ENCODE results near the gene C16orf86. TPM values are rescaled to one million over a fixed set of nuclear protein-coding genes. Genes with fewer than 3 reads are reported as not detected.

The C16orf86 gene
- total and polyA plus RNA-seq, 3 experiments from 2014 or later: 0.79 to 2.7 (median 1.9) TPM

DNA sequence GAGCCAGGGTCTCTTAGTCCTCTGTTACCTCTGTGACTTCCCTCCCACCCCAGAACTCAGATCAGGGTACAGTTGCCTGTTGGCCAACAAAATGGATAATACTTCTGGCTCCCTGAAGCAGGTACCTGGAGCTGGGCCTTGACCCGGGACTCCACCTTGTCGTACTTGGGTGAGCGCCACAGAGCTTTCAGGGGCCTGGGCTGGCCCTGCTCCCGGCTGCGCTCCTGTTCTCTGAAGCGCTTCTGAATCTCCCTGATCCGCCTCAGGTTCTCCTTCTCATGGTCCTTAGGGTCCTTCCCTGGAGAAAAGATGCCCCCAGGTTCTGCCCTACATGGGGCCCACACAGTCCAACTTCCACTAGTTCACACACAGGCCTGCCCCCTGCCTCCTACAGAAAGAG is 1.7 kb upstream of the C16orf86 start:
- Mint-ChIP-seq H3K4me1 (peaks cover 12 to 37% (median 16%) of the 10 kb centered on the region in 3 donors), H3K36me3 (peaks cover 0 to 9% (median 0%) of the 10 kb centered on the region in 3 donors), H3K27ac (peak overlapping the region in 6 of 8 donors; percentile 53 to 84 (median 77)), H3K4me3 (peak overlapping the region in 6 of 7 donors; percentile 24 to 81 (median 60)), H3K27me3 (peaks cover 0 to 3% of the 10 kb centered on the region in 2 donors), H3K9me3 (no peaks in the 10 kb centered on the region)
- Histone ChIP-seq H3K27me3 (ENCODE audit: insufficient read depth, low read length, poor library complexity, severe bottlenecking) (no peaks in the 10 kb centered on the region), H3K4me1 (ENCODE audit: insufficient read depth, low read length) (peaks cover 27% of the 10 kb centered on the region), H3K27ac (ENCODE audit: low read depth, low read length) (no peak overlapping the region), H3K36me3 (ENCODE audit: insufficient read depth, low read length) (no peaks in the 10 kb centered on the region), H3K4me3 (ENCODE audit: low read length) (no peak overlapping the region), H3K9me3 (ENCODE audit: low read length) (no peaks in the 10 kb centered on the region)
- CTCF ChIA-PET: interaction anchor here (1.2 to 7.7 kb wide), 6 partner anchors 8 to 143 kb away, joined by 4 to 95 read pairs (median 8); partner anchors contain the start of genes CARMIL2 and CTCF
- no peak for DNase-seq
- POLR2A ChIA-PET: no interaction called here

DNA sequence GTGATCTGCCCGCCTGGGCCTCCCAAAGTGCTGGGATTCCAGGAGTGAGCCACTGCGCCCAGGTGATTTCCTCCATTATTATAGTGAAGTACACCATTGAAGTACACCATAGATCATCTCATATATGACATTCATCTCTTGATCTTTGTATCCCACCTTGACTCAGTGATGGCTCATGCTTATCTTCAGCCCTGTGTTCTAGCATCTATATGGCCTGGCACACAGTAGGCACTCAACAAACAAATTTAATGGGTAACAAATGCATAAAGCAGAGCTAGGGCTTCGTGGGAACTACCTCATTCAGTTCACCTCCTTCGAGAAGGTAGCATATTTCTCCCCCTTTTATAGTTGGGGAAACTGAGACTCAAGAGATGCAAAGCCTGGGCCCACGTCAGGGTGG is 1.0 kb upstream of the C16orf86 start:
- no peak for DNase-seq
- peak overlapping the region; percentile 43 for H3K27ac ChIP-seq (ENCODE audit: low read depth, low read length)
- peak overlapping the region; percentile 39 for H3K4me3 ChIP-seq (ENCODE audit: low read length)
- H3K27me3 ChIP-seq (ENCODE audit: insufficient read depth, low read length, poor library complexity, severe bottlenecking): no peaks in the 10 kb centered on the region
- ChIA-PET CTCF (interaction anchor here (1.2 to 7.7 kb wide), 3 partner anchors 21 to 144 kb away, joined by 4 to 95 read pairs (median 32); partner anchors contain the start of gene CARMIL2), POLR2A (interaction anchor here (0.6 kb wide), 1 partner anchor 98 kb away, joined by 3 read pairs; no protein-coding TSS in a partner anchor)
- Mint-ChIP-seq H3K4me3 (peak overlapping the region; percentile 44 to 76 (median 65)), H3K27ac (peak overlapping the region in 3 of 8 donors; percentile 21 to 54 (median 23)), H3K9me3 (no peaks in the 10 kb centered on the region), H3K36me3 (peaks cover 0 to 5% (median 0%) of the 10 kb centered on the region in 3 donors), H3K4me1 (peaks cover 12 to 37% (median 16%) of the 10 kb centered on the region in 3 donors), H3K27me3 (peaks cover 0 to 2% of the 10 kb centered on the region in 2 donors)
- H3K36me3 ChIP-seq (ENCODE audit: insufficient read depth, low read length): no peaks in the 10 kb centered on the region
- no peaks in the 10 kb centered on the region for H3K9me3 ChIP-seq (ENCODE audit: low read length)
- peaks cover 27% of the 10 kb centered on the region for H3K4me1 ChIP-seq (ENCODE audit: insufficient read depth, low read length)

DNA sequence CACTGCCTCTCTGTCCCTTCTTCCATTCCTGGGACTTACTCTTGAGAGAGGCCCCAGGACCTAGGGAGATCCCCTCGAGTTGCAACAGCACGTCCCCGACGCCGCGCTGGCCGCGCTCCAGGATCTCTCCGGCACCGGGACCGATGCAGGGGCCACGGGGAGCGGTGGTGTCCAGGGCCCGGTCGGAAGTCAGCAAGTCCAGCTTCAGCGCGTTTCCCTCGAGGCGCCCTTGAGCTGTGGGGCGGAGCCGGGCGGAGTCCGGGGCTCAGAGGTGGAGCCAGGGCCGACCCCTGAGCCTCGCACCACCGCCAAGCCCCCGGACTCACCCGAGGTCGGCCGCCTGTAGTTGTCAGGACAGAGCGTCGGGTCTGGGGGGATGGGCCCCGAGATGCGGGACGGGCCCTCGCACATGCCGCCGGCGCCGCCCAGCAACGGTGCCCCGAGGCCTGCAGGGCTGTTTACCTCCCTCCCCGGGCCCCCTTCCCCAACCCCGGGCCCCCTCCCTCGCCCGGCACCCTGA is 522 bp upstream of the C16orf86 start:
- Mint-ChIP-seq H3K36me3 (peaks cover 0 to 3% (median 0%) of the 10 kb centered on the region in 3 donors), H3K4me1 (peaks cover 11 to 35% (median 15%) of the 10 kb centered on the region in 3 donors), H3K9me3 (no peaks in the 10 kb centered on the region), H3K27ac (peak overlapping the region in 4 of 8 donors; percentile 21 to 69 (median 33)), H3K4me3 (peak overlapping the region; percentile 48 to 80 (median 65)), H3K27me3 (peaks cover 0 to 1% of the 10 kb centered on the region in 2 donors)
- Histone ChIP-seq H3K36me3 (ENCODE audit: insufficient read depth, low read length) (no peaks in the 10 kb centered on the region), H3K27ac (ENCODE audit: low read depth, low read length) (peak overlapping the region; percentile 43), H3K27me3 (ENCODE audit: insufficient read depth, low read length, poor library complexity, severe bottlenecking) (no peaks in the 10 kb centered on the region), H3K4me1 (ENCODE audit: insufficient read depth, low read length) (peaks cover 25% of the 10 kb centered on the region), H3K4me3 (ENCODE audit: low read length) (peak overlapping the region; percentile 66), H3K9me3 (ENCODE audit: low read length) (no peaks in the 10 kb centered on the region)
- DNase-seq: no peak
- CTCF ChIA-PET: interaction anchor here (1.0 to 7.7 kb wide), 4 partner anchors 110 to 205 kb away, joined by 3 to 95 read pairs (median 18); no protein-coding TSS in a partner anchor
- POLR2A ChIA-PET: interaction anchor here (0.6 to 1.0 kb wide), 2 partner anchors 21 to 99 kb away, joined by 3 read pairs; partner anchors contain the start of gene CARMIL2

DNA sequence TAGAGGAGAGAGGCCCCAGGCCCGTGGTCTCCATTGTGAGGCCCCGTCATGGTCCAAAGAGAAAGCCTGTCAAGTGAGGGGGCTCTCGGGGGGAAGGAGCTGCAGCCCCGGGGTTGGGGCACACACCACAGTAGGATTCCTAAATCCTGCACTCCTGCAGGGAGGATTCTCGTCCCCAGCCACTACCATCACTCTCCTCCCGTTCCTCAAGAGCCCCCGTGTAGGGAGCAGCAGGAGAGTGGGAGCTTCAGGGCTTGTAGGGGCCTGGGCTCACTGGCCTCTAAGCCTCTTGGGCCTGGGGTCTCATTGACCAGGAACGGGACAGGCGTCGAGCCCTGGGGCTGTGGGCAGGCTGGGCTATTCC is 821 bp downstream of the C16orf86 start:
- CTCF ChIA-PET: interaction anchor here (0.6 to 7.7 kb wide), 18 partner anchors 9 to 186 kb away, joined by 3 to 95 read pairs (median 4); partner anchors contain the start of genes ATP6V0D1, CARMIL2 and CTCF
- H3K27me3 Mint-ChIP-seq: no peaks in the 10 kb centered on the region

DNA sequence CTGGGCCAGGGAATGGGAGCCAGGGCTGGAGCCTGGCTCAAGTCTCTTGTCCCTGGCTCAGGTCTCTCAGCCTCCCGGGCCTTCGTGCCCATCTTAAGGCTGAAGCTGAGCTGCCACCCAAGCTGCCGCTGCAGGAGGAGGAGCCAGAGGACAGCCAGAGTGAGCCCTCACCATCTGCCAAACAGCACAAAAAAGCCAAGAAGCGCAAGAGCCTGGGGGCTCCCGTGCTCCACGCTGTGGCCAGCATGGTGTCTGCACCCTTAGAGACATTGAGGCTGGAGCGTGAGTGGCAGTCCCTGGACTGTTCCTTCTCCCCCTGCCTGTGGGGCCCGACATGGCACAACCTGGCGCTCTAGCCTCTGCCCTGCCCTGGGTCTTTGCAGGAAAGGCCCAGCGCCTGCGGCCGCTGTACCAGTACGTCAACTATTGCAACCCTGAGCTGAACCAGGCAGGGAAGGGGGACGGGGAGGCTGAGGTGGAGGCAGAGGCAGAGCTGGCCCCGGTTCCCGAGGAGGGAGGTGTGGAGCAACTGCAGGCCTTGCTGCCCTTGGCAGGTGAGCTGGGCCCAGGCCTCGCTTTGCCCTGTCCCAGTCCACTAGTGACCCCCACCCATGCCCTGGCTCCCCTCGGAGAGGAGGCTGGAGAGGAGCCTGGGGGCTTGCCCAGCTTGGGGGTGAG is 1.3 kb downstream of the C16orf86 start:
- Histone ChIP-seq H3K27me3 (ENCODE audit: insufficient read depth, low read length, poor library complexity, severe bottlenecking) (no peaks in the 10 kb centered on the region), H3K36me3 (ENCODE audit: insufficient read depth, low read length) (no peaks in the 10 kb centered on the region), H3K9me3 (ENCODE audit: low read length) (no peaks in the 10 kb centered on the region), H3K27ac (ENCODE audit: low read depth, low read length) (no peak overlapping the region), H3K4me3 (ENCODE audit: low read length) (no peak overlapping the region), H3K4me1 (ENCODE audit: insufficient read depth, low read length) (peaks cover 17% of the 10 kb centered on the region)
- DNase-seq: peak; percentile 48 to 86 (median 74)
- Mint-ChIP-seq H3K4me3 (peak overlapping the region; percentile 19 to 94 (median 71)), H3K9me3 (no peaks in the 10 kb centered on the region), H3K36me3 (peaks cover 0 to 2% (median 0%) of the 10 kb centered on the region in 3 donors), H3K27me3 (no peaks in the 10 kb centered on the region), H3K27ac (peak overlapping the region in 5 of 8 donors; percentile 6 to 80 (median 42)), H3K4me1 (peaks cover 7 to 27% (median 12%) of the 10 kb centered on the region in 3 donors)
- ChIA-PET POLR2A (interaction anchor here (2.8 kb wide), 1 partner anchor 105 kb away, joined by 9 read pairs; the partner anchor contains the start of gene CTCF), CTCF (interaction anchor here (0.6 to 7.7 kb wide), 19 partner anchors 8 to 187 kb away, joined by 3 to 95 read pairs (median 4); partner anchors contain the start of genes ACD, ATP6V0D1, CARMIL2 and CTCF)

More for the DNA sequence above, 821 bp downstream of the C16orf86 start:
- peak overlapping the region in 6 of 7 donors; percentile 71 to 94 (median 79) for H3K4me3 Mint-ChIP-seq
- Histone ChIP-seq H3K4me3 (ENCODE audit: low read length) (peak overlapping the region; percentile 66), H3K27me3 (ENCODE audit: insufficient read depth, low read length, poor library complexity, severe bottlenecking) (no peaks in the 10 kb centered on the region), H3K9me3 (ENCODE audit: low read length) (no peaks in the 10 kb centered on the region), H3K27ac (ENCODE audit: low read depth, low read length) (no peak overlapping the region), H3K4me1 (ENCODE audit: insufficient read depth, low read length) (peaks cover 17% of the 10 kb centered on the region), H3K36me3 (ENCODE audit: insufficient read depth, low read length) (no peaks in the 10 kb centered on the region)
- H3K36me3 Mint-ChIP-seq: peaks cover 0 to 3% (median 0%) of the 10 kb centered on the region in 3 donors
- POLR2A ChIA-PET: interaction anchor here (1.0 to 2.8 kb wide), 2 partner anchors 13 to 105 kb away, joined by 3 to 9 read pairs; partner anchors contain the start of gene CTCF
- no peak for DNase-seq
- peak overlapping the region in 5 of 8 donors; percentile 42 to 91 (median 71) for H3K27ac Mint-ChIP-seq
- peaks cover 7 to 27% (median 12%) of the 10 kb centered on the region in 3 donors for H3K4me1 Mint-ChIP-seq
- no peaks in the 10 kb centered on the region for H3K9me3 Mint-ChIP-seq

DNA sequence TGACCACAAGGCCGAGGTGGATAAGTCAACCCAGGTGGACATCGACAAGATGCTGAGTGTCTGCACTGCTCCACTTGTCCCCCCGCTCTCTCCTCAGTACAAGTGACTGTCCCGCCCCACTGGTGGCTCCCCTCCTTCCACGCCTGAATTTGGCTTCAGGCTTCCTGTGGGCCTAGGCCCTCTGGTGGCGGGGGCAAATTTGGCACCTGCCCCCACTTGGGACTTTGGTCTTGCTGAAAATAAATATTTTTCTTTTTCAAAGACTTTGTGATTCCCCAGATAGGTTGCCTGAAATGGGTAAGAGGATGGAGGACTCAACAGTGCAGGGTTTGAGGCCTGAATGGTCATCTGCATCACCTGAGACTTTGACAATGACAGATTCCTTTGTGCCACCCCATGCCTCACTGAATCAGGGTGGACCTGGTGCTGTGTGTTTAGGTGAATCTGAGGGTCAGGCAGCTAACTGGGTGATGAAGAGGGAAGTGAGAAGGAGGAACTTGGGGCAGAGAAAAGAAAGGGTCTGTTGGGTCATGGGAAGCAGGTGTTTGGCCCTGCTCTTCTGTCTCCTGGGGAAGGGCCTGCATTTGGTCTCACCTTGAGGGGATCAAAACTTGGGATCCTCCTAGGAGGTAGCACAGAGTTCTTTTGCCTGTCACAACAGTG is 2.0 kb downstream of the C16orf86 start:
- H3K27ac ChIP-seq (ENCODE audit: low read depth, low read length): no peak overlapping the region
- no peaks in the 10 kb centered on the region for H3K9me3 ChIP-seq (ENCODE audit: low read length)
- no peaks in the 10 kb centered on the region for H3K36me3 ChIP-seq (ENCODE audit: insufficient read depth, low read length)
- H3K4me3 Mint-ChIP-seq: peak overlapping the region in 5 of 7 donors; percentile 9 to 64 (median 29)
- CTCF ChIA-PET: interaction anchor here (1.2 to 7.7 kb wide), 10 partner anchors 9 to 155 kb away, joined by 3 to 95 read pairs (median 4); partner anchors contain the start of genes ACD, CARMIL2, CTCF and GFOD2
- H3K4me1 ChIP-seq (ENCODE audit: insufficient read depth, low read length): peaks cover 17% of the 10 kb centered on the region
- H3K27me3 Mint-ChIP-seq: no peaks in the 10 kb centered on the region
- no peaks in the 10 kb centered on the region for H3K9me3 Mint-ChIP-seq
- no peaks in the 10 kb centered on the region for H3K27me3 ChIP-seq (ENCODE audit: insufficient read depth, low read length, poor library complexity, severe bottlenecking)
- POLR2A ChIA-PET: interaction anchor here (2.8 kb wide), 1 partner anchor 106 kb away, joined by 9 read pairs; the partner anchor contains the start of gene CTCF
- H3K36me3 Mint-ChIP-seq: peaks cover 0 to 2% (median 0%) of the 10 kb centered on the region in 3 donors
- peak overlapping the region in 5 of 8 donors; percentile 22 to 88 (median 45) for H3K27ac Mint-ChIP-seq
- peaks cover 7 to 27% (median 12%) of the 10 kb centered on the region in 3 donors for H3K4me1 Mint-ChIP-seq
- peak in 1 of 5 donors; percentile 17 for DNase-seq
- no peak overlapping the region for H3K4me3 ChIP-seq (ENCODE audit: low read length)

DNA sequence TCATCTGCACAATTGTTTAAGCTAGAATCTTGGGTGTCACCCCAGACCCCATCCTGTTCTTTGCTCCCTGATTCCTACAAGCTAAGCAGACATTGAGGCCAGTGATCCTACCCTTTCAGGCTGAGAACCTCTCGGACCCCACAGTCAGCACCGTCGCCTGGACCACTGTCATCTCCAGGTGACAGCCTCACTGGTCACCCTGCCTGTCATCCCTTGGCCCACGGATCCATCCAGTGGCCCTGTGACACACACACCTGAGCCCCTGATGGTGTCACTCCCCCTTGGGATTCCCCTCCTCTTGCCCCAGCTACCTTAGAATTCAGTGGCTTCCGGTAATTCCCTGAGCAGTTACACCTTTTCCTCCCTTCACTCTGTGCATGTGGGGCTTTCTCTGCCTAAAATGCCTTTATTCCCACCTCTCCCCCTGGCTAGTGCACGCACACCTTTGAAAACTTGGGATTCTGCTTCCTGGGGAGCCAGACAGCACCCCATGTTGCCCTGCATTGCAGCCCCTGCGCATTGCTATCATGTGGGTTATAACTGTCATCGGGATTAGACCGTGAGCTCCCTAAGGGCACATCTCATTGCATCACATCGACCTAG is 3.0 kb downstream of the C16orf86 start:
- Histone ChIP-seq H3K27ac (ENCODE audit: low read depth, low read length) (no peak overlapping the region), H3K4me3 (ENCODE audit: low read length) (no peak overlapping the region), H3K36me3 (ENCODE audit: insufficient read depth, low read length) (no peaks in the 10 kb centered on the region), H3K9me3 (ENCODE audit: low read length) (no peaks in the 10 kb centered on the region), H3K4me1 (ENCODE audit: insufficient read depth, low read length) (peaks cover 17% of the 10 kb centered on the region), H3K27me3 (ENCODE audit: insufficient read depth, low read length, poor library complexity, severe bottlenecking) (no peaks in the 10 kb centered on the region)
- Mint-ChIP-seq H3K4me1 (peaks cover 7 to 22% (median 8%) of the 10 kb centered on the region in 3 donors), H3K27me3 (no peaks in the 10 kb centered on the region), H3K4me3 (peak overlapping the region in 2 of 7 donors; percentile 45 to 64), H3K27ac (peak overlapping the region in 1 of 8 donors; percentile 77), H3K9me3 (no peaks in the 10 kb centered on the region), H3K36me3 (no peaks in the 10 kb centered on the region)
- CTCF ChIA-PET: interaction anchor here (1.4 to 7.7 kb wide), 6 partner anchors 10 to 156 kb away, joined by 3 to 95 read pairs (median 14); partner anchors contain the start of genes ACD and CTCF
- POLR2A ChIA-PET: interaction anchor here (2.8 kb wide), 1 partner anchor 107 kb away, joined by 9 read pairs; the partner anchor contains the start of gene CTCF
- no peak for DNase-seq

All from CD8-positive, alpha-beta memory T cell (primary cell).